DMS53 treated with DMSO at 0.1 percent for 48 hours (cell line): ENCODE data around the gene ZNF736.
"Not testable (repeated sequence)": the region's sequence is repeated elsewhere in the genome, so short reads cannot be mapped to it uniquely, and the experiment has no call there.

ENCODE experiments used
- DNase-seq: peaks from one replicate; lab custom pipeline; 2025; ENCODE audit not compliant: unreplicated experiment; lab: John Stamatoyannopoulos, UW

Gene ZNF736

DNA sequence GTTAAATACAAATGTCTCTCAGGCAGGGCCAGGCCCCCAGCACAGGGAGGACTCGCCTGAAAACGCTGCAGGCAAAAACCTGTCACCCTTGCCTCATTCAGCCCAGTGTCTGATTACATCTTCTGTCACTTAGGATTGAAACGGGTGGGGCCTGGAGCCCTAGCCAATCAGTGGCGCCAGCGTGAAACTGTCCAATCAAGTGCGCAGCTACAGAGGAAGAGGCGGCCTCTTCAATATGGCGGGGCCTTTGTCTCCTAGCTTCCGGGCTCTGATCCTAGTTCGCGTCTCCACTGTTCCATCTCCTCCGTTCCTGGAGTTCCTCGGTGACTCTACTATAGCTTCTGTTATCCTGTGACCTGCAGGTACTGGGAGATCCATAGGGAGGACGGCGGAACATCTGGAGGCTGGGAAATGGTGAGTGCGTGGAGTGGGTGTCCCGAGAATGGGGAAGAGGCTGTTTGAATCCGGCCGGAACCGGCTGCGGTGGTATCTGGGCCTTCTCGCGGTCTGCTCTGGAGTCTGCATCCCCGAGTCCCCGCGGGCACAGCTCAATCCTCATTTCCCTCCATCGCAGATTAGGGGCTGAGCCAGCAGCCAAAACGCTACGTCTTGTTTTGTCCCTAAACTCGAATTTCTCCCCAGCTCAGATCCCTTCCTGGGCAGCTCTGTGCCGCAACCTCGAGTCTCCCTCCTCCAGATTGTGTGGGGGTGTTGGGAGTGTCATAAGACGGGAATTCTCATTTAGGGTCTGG is at the start of gene ZNF736:
ZNF736 (plus strand) TSS at position 222 of the 752 bp plus-strand sequence; CDS start at position 412, 190 bp downstream.
- DNase-seq, result peak; percentile 98

DNA sequence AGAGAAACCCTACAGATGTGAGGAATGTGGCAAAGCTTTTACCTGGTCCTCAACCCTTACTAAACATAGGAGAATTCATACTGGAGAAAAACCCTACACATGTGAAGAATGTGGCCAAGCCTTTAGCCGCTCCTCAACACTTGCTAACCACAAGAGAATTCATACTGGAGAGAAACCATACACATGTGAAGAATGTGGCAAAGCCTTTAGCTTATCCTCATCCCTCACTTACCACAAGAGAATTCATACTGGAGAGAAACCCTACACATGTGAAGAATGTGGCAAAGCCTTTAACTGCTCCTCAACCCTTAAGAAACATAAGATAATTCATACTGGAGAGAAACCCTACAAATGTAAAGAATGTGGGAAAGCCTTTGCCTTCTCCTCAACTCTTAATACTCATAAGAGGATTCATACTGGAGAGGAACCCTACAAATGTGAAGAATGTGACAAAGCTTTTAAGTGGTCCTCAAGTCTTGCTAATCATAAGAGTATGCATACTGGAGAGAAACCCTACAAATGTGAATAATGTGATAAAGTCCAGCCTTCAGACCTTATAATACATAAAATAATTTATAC is 47.3 kb upstream of the ZNF736 start:
- no peak for DNase-seq

DNA sequence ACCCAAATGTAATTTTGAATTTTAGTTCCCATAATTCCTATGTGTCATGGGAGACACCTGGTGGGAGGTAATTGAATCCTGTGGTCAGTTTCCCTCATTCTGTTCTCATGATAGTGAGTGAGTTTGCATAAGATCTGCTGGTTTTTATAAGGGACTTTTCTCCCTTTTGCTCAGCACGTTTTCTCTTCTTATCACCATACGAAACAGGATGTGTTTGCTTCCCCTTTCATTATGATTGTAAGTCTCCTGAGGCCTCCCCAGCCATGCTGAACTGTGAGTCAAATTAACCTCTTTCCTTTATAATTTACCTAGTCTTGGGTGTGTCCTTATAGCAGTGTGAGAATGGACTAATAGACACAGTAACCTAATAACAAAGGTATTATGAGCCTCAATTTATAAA is 36.1 kb upstream of the ZNF736 start:
- no peak for DNase-seq

DNA sequence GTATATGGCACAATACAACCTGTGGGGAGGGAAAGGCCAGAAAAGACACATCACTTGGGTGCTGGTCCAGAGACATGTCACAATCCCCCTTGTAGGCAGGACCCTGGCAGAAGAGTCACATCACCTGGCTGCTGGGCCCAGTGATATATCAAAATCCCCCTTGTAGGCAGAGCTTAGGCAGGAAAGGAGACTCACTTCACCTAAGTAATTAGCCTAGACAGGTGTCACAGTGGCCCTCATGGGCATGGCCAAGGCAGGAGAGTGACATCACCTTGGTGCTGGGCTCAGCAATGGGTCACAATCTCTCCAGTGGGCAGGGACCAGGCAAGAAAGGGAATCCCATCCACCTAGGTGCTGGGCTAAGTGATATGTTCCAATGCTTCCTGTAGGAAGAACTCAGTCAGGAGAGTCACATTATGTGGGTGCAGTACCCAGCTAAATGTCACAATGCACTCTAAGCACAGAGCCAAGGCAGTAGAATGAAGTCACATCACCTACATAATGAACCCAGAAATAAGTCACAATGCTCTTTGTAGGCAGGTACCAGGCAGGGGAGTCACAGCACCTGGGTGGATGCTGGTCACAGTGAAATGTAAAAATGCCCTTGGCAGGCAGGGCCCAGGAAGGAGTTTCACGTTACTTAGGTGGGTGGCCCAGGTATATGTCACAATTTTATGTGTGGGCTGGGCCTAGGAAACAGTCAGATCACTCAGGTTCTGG is 18.9 kb upstream of the ZNF736 start:
- DNase-seq, result no peak

DNA sequence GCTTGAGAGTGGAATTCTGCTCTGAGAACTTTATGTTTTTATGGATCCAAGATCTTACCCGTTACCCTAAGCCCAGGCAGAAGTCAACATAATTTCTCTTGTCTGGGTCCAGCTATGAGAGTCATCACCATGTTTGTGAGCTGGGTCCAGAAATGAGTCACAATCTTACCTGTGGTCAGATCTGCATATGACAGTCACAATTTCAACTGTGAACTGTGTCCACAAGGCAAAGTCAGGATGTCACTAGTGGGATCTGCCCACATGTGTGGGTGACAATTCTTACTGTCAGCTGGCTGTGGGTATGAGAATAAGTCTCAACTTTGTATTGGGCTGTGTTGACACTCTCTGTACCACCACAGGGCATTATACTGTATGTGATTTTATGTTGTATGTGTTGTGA is 16.3 kb upstream of the ZNF736 start:
- DNase-seq, result not testable (repeated sequence)

DNA sequence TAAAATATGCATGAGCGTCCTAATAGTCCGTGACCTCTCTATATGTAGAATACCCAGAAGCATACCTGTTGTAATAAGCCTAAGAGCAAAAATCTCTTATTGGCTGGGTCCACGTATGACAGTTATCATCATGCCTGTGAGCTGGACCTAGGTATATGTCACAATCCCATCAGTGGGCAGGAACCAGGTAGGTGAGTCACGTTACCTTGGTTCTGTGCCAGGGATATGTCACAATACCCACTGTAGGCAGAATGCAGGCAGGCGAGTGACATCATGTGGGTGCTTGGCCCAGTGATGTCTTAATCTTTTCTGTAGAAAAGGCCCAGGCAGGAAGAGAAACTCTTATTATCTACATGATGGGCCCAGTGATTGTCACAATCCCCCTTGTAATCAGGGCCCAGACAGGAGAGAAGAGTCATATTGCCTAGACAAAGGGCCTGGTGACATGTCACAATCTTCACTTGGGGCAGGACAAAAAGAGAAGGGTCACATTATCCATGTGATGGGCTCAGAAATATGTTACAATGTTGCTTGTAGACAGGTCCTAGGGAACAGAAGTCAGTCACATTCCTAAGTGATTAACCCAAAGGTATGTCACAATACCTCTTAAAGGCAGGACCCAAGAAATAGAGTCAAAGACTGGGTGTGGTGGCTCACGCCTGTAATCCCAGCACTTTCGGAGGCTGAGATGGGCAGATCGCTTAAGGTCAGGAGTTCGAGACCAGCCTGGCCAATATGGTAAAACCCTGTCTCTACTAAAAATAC is 12.9 kb upstream of the ZNF736 start:
- DNase-seq, result no peak

DNA sequence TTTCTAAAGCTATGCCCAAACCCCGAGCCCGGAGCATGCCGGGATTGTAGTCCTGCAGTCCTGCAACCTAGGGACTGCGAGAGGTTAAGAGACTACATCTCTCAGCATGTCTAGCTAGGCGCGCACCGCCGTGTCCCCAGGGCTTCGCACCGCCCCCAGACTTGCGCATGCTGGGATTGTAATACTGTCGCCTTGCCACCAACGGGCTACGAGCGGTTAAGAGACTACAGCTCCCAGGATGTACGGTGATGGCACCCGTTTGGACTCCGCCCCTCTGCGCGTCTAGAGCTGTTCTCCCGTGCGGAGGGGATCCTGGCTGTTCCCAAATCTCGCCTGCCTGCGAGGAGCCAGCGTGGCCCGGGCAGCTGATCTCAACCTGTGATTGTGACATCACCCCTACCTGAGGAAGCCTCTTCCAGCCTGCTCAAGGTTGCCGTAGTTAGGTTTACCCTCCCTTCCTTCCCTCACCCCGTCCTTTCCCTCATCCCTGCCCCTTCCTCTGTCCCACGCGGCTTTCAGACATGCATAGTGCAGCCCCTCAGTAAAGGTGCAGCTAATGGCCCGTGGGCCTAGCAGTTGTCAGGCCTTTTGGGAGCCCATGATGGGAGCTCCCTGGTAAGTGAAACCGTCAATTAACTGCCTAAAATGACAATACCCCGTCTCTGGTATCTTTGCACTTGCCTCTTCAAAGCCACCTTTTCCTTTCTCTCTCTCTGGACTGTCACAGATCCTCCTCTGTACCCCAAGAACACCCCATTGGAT is 6.3 kb upstream of the ZNF736 start:
- DNase-seq, result peak; percentile 99

DNA sequence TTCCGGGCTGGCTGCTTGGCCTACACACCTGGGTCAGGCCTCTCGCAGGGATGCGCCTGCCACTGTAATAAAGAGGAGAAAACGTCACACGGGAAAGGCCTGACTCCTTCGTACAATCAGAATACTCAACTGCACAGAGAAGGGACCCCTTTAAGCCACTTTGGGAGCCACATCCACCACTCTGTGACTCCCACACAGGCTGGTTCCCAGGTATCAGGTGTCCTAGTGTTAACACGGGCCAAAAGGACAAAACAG is 5.8 kb upstream of the ZNF736 start:
- DNase-seq, result no peak

DNA sequence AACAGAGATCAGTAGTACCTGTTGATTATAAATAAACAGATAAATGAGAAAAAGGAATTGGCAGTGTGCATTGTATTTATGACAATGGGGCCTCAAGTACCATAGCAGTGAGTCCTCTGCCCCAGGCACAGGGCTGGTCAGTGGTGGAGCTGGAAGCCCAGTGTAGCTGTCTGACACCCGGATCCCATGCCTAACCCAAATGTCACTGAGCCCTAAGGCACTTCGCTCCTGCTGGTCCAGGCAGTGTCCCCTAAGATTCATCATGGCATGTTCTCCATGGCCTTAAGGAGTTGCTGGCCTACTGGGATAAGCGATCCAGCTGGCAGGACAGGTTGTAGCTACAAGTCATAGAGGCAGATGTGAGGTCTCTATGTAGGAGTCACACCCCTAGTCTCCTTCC is 3.3 kb upstream of the ZNF736 start:
- no peak for DNase-seq

DNA sequence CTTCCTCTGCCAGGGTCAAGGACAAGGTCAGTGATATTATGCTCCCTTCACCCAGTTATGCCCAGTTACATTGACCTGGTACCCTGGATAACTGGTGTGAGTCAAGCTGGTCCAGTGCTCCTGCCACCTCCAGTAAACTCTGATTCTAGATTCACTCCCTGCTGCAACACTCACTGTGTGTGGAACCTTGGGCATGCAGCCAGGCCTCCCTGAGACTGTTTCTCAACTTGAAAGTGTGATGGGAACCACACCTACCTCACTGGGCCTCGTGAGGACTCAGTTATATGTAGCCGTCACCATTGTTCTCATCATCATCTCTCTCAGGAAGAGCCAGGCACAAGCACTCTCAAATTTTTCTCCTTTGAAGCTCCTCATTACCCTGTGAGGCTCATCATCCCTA is 935 bp upstream of the ZNF736 start:
- no peak for DNase-seq

DNA sequence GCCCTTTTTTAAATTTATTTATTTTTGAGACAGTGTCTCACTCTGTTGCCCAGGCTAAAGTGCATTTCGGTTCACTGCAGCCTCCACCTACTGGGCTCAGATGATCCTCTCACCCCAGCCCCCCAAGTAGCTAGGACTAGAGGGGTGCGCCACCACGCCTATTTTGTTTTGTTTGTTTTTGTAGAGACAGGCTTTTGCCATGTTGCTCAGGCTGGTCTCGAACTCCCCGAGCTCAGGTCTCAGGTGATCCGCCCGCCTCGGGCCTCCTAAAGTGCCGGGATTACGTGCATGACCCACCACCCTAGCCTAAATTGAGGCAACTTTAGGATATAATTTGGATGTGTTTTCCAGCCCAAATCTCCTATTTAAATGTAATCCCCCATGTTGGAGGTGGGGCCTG is 805 bp downstream of the ZNF736 start:
- DNase-seq, result no peak

DNA sequence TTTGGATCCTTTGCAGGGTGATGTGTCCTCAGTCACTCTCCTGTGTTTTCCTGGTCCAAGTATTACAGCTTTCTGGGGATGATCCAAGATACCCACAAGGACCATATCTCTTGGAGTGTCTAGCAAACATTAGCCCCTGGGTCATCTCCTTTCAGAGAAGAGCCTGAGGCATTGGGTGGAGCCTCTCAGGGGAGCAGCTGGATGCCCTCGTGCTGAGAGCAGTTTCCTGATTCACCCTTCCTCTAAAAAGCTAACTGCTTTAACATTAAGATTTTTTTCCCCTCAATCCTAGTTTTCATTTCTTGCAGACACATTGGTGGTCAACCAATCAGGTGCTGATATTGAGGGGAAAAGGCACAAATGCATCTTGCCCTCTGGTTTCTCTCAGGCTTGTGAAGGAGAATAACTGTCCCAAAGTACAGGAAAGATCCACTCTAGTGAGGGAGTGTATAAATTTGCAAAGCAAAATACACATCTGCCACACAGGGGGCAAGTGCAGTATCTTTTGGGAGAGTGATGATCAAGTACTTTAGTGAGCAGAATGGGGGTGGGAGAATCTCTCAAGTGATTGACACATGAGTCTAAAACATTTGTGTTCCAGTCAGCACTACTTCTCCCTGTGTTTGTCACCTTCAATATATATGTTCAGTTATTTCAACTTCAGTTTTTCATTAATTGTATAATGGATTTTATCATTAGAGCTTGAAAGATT is 2.4 kb downstream of the ZNF736 start:
- DNase-seq, result not testable (repeated sequence)

DNA sequence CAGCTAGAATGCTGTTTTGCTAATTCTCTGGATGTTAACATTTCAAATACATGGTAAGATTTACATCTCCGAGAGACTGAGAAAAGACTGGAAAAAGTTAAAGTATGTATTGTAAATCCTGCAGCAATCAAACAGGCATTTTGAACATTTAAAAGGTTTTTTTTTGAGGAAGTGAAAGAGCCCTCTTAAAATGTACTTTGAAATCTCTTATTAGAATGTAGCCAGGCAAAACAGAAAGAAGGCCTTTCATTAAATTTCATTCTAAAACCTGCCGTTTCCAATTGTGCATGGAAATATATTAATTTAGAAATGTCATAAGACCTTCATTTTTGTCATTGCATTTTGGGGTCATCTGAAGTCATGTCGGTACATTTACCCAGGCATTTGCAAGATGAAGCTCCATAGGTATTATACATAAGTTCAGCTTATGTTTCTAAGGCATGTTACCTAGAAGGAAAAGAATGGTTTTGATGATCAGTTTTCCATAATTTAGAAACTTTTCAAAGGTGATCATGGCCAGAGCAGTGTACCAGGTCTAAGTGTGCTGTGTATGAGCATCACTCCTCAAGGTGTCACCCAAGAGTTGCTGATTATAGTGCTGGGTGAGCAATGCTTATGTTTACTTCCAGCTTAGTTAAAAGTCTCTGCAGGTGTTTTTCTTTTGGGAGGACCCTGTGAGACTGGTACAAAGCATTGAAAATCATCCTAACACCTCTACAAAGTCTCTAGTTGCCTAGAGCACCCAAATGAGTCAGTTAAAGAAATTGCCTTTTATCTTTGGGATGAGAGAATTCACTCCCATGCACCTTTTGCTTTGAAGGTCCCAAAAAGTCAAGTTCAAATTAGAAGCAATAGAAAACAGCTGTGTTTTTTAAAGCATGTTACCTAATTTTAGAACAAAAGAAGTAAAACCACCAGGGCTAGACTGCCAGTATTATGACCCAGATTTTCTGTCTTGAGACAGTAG is 7.1 kb downstream of the ZNF736 start:
- DNase-seq, result peak; percentile 35

DNA sequence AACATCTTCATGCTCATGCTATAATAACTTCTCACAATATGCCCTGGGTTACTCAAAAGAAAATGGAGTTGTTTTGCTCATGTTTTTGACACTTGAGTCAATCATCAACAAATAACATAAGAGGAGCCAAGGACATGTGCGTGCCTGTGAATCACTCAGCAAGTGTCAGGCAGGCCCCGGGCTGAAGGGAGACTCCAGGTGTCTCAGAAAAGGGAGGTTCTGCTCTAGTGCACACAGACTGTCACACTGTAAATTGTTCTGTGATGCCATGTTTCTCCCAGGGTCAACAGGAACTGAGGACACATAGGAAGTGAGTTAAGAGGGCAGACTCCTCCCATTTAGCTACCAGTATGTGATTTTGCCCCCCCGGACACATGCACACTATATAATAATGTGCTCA is 10.4 kb downstream of the ZNF736 start:
- DNase-seq, result peak; percentile 95

DNA sequence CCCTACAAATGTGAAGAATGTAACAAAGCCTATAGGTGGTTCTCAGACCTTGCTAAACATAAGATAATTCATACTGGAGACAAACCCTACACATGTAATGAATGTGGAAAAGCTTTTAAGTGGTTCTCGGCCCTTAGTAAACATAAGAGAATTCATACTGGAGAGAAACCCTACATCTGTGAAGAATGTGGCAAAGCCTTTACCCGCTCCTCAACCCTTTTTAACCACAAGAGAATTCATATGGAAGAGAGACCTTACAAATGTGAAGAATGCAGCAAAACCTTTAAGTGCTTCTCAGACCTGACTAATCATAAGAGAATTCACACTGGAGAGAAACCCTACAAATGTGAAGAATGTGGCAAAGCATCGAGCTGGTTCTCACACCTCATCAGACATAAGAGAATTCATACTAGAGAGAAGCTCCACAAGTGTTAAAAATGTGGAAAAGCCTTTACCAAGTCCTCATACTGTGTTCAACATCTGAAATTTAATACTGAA is 35.0 kb downstream of the ZNF736 start:
- DNase-seq, result not testable (repeated sequence)

DNA sequence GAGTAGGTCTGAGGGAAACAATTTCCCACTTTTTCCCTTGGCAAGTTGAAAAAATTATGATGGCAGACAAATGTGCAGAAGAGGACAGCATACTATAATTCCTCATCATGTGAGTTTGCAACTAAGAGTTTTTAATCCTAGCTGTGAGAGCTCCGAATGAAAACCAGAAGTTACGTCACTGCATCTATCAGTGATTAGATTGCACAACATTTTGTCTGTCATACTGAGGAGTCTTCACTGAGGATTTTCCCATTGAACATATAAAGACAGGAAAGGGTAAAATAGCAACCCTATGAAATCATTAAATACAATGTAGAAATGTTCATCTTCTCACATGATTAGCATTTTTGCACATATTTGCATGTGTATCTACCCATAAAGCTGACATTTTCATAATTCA is 45.8 kb downstream of the ZNF736 start:
- no peak for DNase-seq

DNA sequence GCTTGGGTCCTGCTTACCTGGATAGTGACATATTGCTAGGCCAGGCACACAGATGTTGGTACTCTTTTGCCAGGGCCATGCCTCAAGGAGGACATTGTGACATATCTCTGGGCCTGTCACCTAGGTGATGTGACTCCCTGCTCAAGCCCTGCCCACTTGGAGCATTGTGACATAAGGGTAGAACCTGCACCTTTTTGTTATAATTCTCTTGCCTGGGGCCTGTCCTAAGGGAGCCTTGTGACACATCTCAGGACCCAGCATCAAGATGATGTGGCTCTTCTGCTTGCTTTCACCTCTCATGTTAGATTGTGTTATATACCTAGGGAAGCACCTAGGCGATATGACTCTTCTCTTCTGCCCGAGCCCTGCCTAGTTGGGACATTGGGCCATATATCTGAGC is 57.4 kb downstream of the ZNF736 start:
- DNase-seq, result no peak

DNA sequence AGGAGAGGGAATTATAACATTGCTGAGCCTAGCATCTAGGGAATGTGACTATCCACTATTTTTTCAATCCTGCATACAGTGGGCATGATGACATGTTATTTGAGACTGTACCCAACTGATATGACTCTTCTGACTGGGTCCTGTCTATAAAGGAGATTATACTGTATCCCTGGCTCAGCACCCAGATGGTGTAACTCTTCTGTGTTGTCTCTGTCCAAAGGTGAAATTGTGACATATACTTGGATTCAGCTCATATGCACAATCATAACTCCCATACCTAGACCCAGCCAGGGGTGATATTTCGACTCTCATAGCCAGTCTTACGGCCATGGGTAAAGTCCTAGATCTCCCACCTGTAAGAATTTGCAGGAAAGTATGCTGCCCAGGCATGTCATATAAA is 59.3 kb downstream of the ZNF736 start:
- DNase-seq, result no peak

DNA sequence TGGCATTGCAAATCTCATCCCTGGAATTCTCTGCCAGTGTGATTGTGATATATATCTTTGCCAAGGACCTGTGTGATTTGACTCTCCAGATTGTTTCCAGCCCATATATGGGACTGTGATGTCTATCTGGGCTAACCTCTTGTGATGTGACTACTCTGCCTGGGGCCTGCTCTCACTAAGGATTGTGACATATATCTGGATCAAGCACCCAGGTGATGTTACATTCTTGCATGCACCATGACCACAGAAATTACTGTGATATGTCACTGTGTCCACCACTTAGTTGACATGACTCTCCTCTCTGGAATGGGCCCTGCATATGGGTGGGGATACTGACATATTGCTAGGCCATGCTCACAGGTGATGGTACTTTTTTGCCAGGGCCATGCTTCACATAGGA is 86.6 kb downstream of the ZNF736 start:
- no peak for DNase-seq
